Dendritic cell treated with granulocyte-macrophage colony-stimulating factor and Interleukin-4, amounts not matched to agents 40 ng/mL and 50 ng/mL, for 4 days (primary cell): ENCODE measurements around the gene NRN1.
A peak's percentile ranks its signal among the peaks of the same experiment; 100 is the strongest.
"Not testable (repeated sequence)": the region's sequence is repeated elsewhere in the genome, so short reads cannot be mapped to it uniquely, and the experiment has no call there.

Experiments used
- H3K27ac Mint-ChIP-seq: one replicate; pipeline ENCODE4 v1.8.0; 2022; ENCODE audit warnings: mild to moderate bottlenecking, mixed read lengths
- H3K27me3 Mint-ChIP-seq: one replicate; pipeline ENCODE4 v1.8.0; 2022; ENCODE audit warnings: mild to moderate bottlenecking, mixed read lengths
- H3K36me3 Mint-ChIP-seq: one replicate; pipeline ENCODE4 v1.8.0; 2022; ENCODE audit warnings: low read depth, mixed read lengths
- H3K4me1 Mint-ChIP-seq: one replicate; pipeline ENCODE4 v1.8.0; 2022; ENCODE audit warnings: low read depth, mixed read lengths
- H3K4me3 Mint-ChIP-seq: one replicate; pipeline ENCODE4 v1.8.0; 2022; ENCODE audit warnings: mild to moderate bottlenecking, moderate library complexity, mixed read lengths
- H3K9me3 Mint-ChIP-seq: one replicate; pipeline ENCODE4 v1.8.0; 2022; ENCODE audit warnings: mixed read lengths
- intact Hi-C: fragments of 100-400 bp; cut with micrococcal nuclease; formaldehyde crosslinking; loops from one replicate; pipeline ENCODE4 v1.15.0; 2022

The NRN1 gene

DNA sequence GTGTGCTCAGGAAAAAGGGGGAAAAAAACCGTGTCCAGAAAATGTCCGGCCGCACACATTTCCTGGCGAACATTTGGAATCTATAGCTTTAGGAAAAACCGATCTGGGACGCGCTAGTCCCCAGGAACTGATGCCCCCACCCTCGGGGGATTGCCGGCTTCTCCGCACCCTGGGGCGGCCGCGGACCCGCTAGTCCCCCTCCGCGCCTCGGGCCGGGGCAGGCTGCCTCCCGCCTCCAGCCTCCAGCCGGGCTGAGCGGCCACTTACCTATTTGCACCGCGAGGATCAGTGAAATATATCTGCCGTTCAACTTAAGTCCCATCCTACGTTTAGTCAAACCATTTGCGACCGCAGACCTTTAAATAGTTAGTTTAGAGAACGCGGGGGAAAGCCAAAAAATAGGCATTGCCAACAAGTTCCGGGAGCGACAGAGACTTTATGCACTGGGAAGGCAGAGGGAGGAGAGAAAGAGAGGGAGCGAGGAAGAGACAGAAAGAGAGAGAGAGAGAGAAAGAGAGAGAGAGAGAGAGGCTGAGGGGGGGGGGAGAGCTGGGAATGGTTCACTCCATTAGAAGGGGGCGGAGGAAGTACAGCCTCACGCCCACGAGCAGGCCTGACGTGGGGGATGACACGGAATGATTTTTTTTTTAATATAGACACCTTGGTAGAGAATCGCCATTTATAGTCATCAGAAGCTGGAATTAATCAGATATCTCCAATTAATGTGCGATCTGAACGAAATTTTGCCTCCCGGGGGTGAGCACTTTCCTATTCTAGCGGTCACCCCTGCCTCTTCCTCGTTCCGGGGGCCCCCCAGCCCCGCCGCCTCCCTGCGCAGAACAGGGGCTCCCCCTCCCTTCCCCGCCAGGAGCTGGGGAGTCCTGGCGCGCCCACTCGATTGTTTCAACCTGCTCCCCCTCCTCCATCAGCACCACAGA is at the start of gene NRN1:
Gene NRN1 (minus strand): TSS at position 498 of the 938 bp plus-strand sequence. CDS start 176 bp downstream, at position 322.
- H3K36me3 Mint-ChIP-seq: no peaks in the 10 kb centered on the region
- intact Hi-C loops: loop anchor here (10.0 kb wide), 1 partner anchor 532 kb away; no protein-coding TSS in a partner anchor
- H3K27me3 Mint-ChIP-seq: peaks cover 93% of the 10 kb centered on the region
- no peak within 1 kb of the TSS for H3K27ac Mint-ChIP-seq
- peak within 1 kb of the TSS; percentile 75 for H3K4me3 Mint-ChIP-seq
- no peaks in the 10 kb centered on the region for H3K9me3 Mint-ChIP-seq
- peaks cover 67% of the 10 kb centered on the region for H3K4me1 Mint-ChIP-seq

DNA sequence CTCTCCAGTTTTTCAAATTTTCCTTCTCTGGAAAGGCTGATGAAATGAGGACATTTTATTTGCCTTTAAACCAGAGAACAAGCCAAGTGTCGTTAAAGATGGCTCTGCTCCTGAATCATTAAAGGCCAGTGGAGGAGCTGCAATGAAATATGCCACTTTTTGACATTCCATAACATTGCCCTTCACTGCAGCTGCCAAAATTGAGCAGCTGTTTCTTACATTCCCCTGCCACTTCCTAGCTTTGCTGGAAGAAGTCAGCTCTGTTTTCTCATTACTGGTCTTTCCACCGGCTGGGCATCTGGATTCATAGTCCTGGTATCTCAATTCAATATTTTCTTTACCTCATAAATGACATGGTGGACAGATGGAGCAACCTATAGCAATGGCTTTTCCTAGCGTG is 45.5 kb upstream of the NRN1 start:
- Mint-ChIP-seq H3K4me3 (no peak overlapping the region), H3K4me1 (no peaks in the 10 kb centered on the region), H3K9me3 (no peaks in the 10 kb centered on the region), H3K27me3 (peaks cover 57% of the 10 kb centered on the region), H3K27ac (no peak overlapping the region), H3K36me3 (no peaks in the 10 kb centered on the region)
- intact Hi-C loops: no loop called here

DNA sequence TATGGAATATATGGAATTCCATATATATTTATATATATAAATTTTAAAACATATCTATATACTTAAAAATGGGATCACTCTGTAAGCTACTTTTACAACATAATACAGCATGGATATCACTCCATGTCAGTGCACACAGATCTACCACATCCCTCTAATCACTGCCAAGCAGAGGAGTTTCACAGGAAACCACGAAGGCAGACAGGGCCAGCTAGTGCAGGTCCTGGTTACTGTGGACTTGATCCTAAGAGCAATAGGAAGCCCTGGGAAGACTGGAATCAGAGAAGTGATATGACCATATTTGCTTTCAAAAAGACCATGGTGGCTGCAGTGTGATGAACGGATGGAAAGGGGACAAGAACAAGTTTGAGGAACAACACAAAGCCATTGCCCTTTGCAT is 40.0 kb upstream of the NRN1 start:
- no peak overlapping the region for H3K27ac Mint-ChIP-seq
- H3K4me3 Mint-ChIP-seq: no peak overlapping the region
- no peaks in the 10 kb centered on the region for H3K36me3 Mint-ChIP-seq

GRCh38 chr6:6039946-6040509 is 33.3 kb upstream of the NRN1 start:
- Mint-ChIP-seq H3K36me3 (no peaks in the 10 kb centered on the region), H3K4me1 (no peaks in the 10 kb centered on the region), H3K27me3 (peaks cover 30% of the 10 kb centered on the region), H3K4me3 (no peak overlapping the region), H3K9me3 (no peaks in the 10 kb centered on the region), H3K27ac (no peak overlapping the region)
- intact Hi-C loops: no loop called here

More for the DNA sequence above, 40.0 kb upstream of the NRN1 start:
- H3K27me3 Mint-ChIP-seq: peaks cover 44% of the 10 kb centered on the region
- no peaks in the 10 kb centered on the region for H3K9me3 Mint-ChIP-seq
- H3K4me1 Mint-ChIP-seq: no peaks in the 10 kb centered on the region
- intact Hi-C loops: no loop called here

DNA sequence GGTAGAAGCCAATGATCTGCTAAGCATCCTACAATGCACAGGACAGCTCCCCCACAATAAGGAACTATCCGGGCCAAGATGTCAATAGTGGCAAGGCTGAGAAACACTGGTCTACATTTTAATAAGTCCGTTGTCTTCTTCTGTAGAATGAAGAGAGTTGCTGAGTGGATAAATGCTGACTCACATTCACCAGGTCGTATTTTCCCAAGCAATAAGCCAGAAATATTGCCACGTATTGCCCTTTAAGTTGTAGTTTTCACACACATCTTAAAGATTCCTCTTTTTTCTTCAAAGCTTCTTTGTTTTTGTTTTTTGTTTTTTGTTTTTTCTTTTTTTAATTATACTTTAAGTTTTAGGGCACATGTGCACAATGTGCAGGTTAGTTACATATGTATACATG is 30.5 kb upstream of the NRN1 start:
- H3K27ac Mint-ChIP-seq: no peak overlapping the region
- intact Hi-C loops: no loop called here
- H3K36me3 Mint-ChIP-seq: no peaks in the 10 kb centered on the region
- no peaks in the 10 kb centered on the region for H3K4me1 Mint-ChIP-seq
- H3K4me3 Mint-ChIP-seq: no peak overlapping the region
- H3K27me3 Mint-ChIP-seq: peaks cover 25% of the 10 kb centered on the region
- H3K9me3 Mint-ChIP-seq: no peaks in the 10 kb centered on the region

- H3K36me3 Mint-ChIP-seq: no peaks in the 10 kb centered on the region
- H3K27me3 Mint-ChIP-seq: peaks cover 14% of the 10 kb centered on the region
- no peak overlapping the region for H3K4me3 Mint-ChIP-seq
- H3K27ac Mint-ChIP-seq: no peak overlapping the region
- H3K4me1 Mint-ChIP-seq: no peaks in the 10 kb centered on the region
- no peaks in the 10 kb centered on the region for H3K9me3 Mint-ChIP-seq
- intact Hi-C loops: no loop called here
These were observed 27.1 kb upstream of the NRN1 start for GRCh38 chr6:6033858-6034257.

- no peak overlapping the region for H3K4me3 Mint-ChIP-seq
- H3K36me3 Mint-ChIP-seq: no peaks in the 10 kb centered on the region
- H3K27me3 Mint-ChIP-seq: peaks cover 35% of the 10 kb centered on the region
- no peaks in the 10 kb centered on the region for H3K9me3 Mint-ChIP-seq
- H3K4me1 Mint-ChIP-seq: no peaks in the 10 kb centered on the region
- H3K27ac Mint-ChIP-seq: no peak overlapping the region
- intact Hi-C loops: no loop called here
These were observed 19.9 kb upstream of the NRN1 start for GRCh38 chr6:6026513-6027205.

- Mint-ChIP-seq H3K36me3 (no peaks in the 10 kb centered on the region), H3K27ac (no peak overlapping the region), H3K4me3 (no peak overlapping the region), H3K9me3 (no peaks in the 10 kb centered on the region), H3K4me1 (no peaks in the 10 kb centered on the region), H3K27me3 (peaks cover 41% of the 10 kb centered on the region)
- intact Hi-C loops: no loop called here
These were observed 19.0 kb upstream of the NRN1 start for GRCh38 chr6:6025736-6026135.

DNA sequence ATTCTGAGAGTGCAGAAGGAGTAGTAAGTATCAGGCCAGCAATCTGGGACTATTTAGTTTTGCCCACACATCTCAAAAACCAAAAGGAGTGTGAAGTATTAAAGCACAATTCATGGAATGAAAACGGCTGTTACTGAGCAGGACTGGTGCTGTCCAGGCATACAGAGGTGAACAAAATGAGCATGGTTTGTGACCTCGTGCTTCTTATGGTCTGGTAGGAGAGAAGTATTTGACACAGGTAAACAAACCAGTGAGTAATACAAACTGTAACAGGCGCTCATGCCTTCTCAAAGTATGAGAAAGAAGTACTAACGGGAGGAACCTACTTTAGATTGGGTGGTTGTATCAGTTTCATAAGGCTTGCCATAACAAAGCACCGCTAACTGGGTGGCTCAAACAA is 17.5 kb upstream of the NRN1 start:
- H3K27me3 Mint-ChIP-seq: peaks cover 47% of the 10 kb centered on the region

DNA sequence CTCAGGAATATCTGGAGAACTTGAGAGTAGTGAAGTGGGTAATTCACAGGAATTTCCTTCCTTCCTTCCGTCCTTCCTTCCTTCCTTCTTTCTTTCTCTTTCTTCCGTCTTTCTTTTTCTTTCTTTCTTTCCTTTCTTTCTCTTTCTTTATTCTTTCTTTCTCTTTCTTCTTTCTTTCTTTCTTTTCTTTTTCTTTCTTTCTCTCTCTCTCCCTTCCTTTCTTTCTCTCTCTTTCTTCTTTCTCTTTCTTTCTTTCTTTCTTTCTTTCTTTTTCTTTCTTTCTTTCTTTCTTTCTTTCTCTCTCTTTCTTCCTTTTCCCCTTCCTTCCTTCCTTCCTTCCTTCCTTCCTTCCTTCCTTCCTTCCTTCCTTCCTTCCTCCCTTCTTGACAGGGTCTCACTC is 16.1 kb upstream of the NRN1 start:
- H3K27ac Mint-ChIP-seq, H3K9me3 Mint-ChIP-seq, H3K36me3 Mint-ChIP-seq, H3K4me1 Mint-ChIP-seq, intact Hi-C loops, H3K4me3 Mint-ChIP-seq: not testable (repeated sequence)
- H3K27me3 Mint-ChIP-seq: peaks cover 57% of the 10 kb centered on the region

More for the DNA sequence above, 17.5 kb upstream of the NRN1 start:
- intact Hi-C loops: no loop called here
- H3K36me3 Mint-ChIP-seq: no peaks in the 10 kb centered on the region
- H3K4me3 Mint-ChIP-seq: no peak overlapping the region
- H3K27ac Mint-ChIP-seq: no peak overlapping the region
- H3K4me1 Mint-ChIP-seq: no peaks in the 10 kb centered on the region
- no peaks in the 10 kb centered on the region for H3K9me3 Mint-ChIP-seq

DNA sequence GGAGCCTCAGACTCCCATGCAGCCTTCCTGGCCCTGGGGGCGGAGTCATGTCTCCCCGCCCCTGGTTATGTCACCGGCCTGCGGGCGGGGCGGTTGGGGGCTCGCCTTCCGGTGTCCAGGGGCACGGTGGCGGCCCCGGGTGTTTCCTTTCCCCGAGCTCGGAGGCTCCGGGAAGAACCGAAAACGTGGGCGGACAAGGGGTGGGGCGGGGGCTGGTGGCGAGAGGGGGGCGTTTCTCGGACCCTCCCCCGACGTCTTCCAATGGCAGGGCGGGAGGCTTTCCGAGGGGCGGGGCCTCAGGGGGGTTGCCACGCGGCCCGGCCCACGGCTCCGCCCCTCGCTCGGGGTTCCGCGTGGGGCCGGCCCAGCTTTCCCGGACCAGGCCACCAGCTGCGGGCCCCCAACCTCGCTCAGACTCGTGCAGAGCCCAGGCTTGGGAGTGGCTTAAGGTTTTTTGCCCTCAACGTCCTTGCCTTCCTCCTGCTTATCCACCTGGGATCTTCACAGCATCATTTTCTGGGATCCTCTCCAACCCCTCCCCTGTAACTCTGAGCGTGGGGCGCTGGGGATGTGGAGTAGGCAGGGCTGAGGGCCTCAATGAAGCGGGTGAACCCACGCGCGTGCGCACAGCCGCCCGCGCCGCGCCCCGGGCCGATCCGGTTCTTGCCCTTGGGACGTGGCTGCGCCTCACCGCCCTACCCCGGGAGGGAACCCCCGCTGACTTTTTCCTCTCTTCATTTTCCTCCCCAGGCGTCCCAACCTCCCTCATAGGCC is 2.1 kb upstream of the NRN1 start:
- H3K4me1 Mint-ChIP-seq: peaks cover 46% of the 10 kb centered on the region
- H3K4me3 Mint-ChIP-seq: peak overlapping the region; percentile 75
- peak overlapping the region; percentile 59 for H3K27ac Mint-ChIP-seq
- peaks cover 90% of the 10 kb centered on the region for H3K27me3 Mint-ChIP-seq
- no peaks in the 10 kb centered on the region for H3K36me3 Mint-ChIP-seq
- intact Hi-C loops: loop anchor here (10.0 kb wide), 1 partner anchor 534 kb away; no protein-coding TSS in a partner anchor
- H3K9me3 Mint-ChIP-seq: no peaks in the 10 kb centered on the region

GRCh38 chr6:6008089-6008647 is 1.4 kb upstream of the NRN1 start:
- Mint-ChIP-seq H3K27me3 (peaks cover 91% of the 10 kb centered on the region), H3K4me3 (peak overlapping the region; percentile 75), H3K27ac (peak overlapping the region; percentile 59), H3K4me1 (peaks cover 53% of the 10 kb centered on the region), H3K36me3 (no peaks in the 10 kb centered on the region), H3K9me3 (no peaks in the 10 kb centered on the region)
- intact Hi-C loops: loop anchor here (10.0 kb wide), 1 partner anchor 533 kb away; no protein-coding TSS in a partner anchor
